ENCODE data around the gene FAM163A.
A peak's percentile ranks its signal among the peaks of the same experiment; 100 is the strongest.
"Not testable (repeated sequence)": the region's sequence is repeated elsewhere in the genome, so short reads cannot be mapped to it uniquely, and the experiment has no call there.

Gene FAM163A

DNA sequence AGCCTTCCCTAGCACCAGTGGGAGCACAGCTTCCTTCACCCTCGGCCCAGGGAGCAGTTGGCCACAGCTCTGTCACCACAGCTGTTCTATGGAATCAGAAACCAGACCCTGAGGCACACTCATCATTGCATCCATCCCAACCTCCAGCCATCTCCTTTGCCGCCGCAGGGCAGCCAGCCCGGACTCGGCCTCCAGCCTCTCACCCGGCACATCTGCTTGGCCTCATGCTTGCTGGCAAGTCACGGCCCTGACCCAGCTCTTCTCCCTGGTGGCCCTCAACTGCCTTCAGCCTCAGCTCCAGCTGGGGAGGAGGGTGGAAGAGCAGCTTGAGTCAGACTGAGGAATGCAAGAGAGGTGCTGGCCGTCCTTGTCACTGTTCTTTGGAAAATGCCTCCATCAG, 74.7 kb downstream of the FAM163A start:
- no peak for DNase-seq

DNA sequence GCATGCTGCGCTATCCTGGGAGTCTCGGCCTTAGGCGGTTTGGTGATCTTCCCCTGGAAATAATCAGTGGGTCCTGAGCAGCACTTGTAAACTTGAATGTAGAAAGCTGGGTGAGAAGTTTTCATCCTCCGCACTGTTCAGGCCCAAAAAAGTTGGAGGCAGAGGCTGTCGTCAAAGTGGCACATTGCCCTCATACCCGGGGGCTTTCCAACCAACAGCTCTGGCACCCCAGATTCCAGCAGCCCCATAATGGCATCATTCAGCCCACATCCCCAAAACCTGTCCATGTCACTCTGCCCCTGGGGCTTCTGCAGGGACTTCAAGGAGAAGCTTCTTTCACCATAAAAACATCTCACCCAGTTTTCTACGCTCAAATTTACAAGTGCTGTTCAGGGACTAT, 75.2 kb downstream of the FAM163A start:
- DNase-seq: no peak

DNA sequence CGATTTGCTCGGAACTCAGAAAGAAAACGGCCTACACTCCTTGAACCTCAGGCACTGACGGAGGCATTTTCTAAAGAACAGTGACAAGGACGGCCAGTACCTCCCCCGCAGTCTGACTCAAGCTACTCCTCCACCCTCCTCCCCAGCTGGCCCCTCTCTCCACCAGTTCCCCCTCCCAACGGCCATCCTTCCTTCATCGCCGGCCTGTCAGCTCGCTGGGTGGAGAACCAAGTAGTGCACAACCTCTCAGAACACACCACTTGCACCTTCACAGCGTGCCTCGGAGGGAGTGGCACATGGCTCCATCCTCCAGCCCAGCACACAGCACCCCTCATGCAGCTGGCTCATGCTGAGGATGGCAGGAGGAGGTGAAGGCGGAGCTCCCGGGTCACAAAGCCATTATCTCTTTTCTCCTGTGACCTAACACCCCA, 75.7 kb downstream of the FAM163A start:
- no peak for DNase-seq

DNA sequence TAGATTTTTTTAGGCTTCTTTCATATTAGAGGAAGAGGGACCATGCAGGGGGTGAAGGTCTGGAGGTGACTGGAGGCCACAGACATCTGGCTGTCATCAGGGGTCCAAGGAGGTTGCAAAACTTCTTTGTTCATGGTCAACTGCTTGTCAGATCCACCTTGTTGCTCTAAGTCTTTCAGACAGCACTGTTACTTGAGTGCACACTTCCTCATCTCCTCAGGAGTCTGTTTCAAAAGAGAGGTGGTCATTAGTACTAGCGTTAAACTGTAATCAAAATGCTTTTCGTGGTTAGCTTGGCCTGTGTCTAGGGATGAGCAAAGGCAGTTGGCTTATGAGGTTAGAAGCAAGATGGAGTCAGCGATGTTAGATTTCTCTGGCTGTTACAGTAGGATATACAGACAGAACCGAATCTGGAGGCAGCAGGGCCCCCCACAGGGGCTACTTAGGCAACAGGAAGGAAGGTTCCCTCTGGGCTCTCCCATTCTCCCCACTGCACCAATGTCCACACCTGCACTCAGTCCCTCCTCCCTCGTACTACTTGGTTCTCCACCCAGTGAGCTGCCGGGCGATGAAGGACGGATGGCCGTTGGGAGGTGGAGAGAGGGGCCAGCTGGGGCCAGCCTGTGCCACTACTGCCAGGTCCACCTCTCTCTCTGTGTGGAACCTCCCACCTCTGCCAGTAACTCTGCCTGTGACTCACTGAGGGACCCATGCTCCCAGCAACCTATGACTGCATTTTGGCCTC, 77.3 kb downstream of the FAM163A start:
- no peak for DNase-seq

DNA sequence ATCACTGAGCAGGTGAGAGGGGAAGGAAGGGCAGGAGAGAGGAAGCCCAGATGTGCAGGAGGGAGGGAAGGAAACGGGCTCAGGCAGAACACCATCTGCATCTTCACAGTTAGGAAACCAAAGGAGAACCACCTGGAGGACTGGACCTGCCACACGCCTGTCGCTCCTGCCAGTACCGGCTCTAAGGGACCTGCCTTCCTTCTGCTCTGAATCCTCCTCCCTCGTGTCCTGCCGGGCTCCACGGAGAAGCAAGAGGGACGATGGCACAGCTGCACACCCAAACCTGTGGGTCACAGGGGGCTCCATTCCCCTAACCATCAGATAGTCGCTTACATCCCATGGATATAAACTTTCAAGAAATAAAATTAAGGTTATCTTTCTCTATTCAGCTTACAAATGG, 78.4 kb downstream of the FAM163A start:
- DNase-seq: no peak

DNA sequence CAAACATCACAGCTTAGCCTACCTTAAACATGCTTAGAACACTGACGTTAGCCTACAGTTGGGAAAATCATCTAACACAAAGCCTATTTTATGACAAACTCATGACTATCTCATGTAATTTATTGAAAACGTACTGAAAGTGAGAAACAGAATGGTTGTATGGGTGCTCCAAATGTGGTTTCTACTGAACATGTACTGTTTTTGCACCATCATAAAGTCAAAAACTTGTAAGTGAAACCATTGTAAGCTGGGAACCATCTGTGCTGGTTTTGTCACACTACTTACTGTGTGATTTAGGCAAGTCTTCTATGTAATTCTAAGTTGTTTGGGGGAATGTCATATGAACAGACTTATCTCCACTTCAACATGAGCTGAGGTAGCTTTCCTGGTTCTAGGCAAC, 79.0 kb downstream of the FAM163A start:
- DNase-seq: no peak

DNA sequence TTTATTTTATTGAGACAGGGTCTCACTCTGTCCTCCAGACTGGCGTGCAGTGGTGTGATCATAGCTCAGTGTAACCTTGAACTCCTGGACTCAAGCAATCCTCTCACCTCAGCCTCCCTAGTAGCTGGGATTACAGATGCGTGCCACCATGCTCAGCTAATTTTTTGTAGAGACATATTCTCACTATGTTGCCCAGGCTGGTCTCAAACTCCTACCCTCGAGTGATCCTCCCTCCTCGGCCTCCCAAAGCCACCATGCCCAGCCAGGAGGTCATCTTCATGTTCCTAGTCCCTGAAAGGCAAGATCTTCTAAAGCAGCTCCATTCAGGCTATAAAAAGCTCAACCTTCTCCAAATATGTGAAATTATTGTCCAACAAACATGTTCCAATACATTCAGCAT, 80.6 kb downstream of the FAM163A start:
- DNase-seq: no peak

DNA sequence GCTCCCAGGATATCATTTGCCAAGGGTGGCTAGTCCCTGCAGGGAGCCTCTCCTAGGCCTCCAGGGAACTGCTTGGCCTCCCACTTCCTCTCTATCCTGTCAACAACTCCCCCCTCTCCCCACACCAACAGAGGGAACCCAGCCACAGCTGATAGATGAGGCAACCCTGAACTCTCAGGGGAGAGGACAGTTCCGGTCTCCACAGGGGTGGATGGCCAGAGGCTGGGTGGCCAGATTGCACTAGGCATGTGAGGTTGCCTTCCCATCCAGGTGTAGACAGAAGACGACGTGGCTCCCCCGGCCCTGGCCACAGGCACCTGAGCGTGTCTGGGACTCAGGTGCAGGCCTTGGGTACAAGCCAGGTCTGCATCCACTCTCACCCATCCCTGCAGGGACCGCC, 81.2 kb downstream of the FAM163A start:
- DNase-seq: no peak

DNA sequence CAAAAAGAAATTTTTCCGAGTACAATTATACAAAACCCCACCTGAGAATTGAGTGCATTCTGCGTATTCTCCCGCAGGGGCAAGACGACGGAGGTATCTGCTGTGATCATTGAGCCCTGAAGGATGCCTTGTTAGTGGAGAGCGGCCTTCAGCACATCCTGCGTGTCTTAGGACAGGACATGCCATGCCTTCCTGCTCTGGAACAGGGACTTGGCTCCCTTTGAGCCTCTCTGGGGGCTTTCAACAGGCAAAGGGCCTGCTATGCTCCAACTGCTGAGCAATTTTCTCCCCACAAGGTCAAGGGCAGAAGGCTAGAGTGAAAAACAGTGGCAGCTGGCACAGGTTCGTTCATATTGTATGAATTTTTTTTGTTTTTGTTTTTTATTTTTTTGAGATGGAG, 82.1 kb downstream of the FAM163A start:
- DNase-seq: no peak

DNA sequence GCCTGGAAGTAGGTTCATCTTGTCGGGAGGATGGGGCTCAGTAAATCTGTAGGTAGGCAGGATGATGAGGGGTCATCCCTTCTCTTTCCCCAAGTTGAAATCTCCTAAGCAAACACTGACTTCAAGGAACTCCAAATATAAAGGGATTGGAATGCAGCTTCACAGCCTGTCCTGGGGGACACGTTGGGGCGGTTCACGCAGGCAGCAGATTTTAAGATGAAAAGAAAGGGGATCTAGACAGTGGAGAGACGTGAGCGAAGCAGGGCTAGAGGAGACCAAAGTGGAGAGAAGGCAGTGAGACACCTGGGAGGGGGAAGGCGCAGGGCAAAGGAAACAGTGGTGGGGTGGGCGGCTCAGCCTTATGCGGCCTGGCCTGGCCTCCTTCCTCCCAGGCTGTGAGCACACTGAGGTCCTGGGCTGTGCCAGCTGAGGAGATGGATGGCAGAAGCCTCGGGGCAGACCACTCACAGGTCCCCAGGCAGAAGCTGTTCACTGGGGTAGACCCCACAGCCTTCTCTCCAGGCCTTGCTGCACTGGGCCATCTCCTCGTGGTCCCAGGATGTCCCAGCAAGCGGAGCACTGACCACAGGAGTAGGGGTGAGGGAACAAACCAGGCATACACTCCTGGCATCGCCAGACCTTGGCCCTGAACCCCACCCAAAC, 82.8 kb downstream of the FAM163A start:
- DNase-seq: no peak

DNA sequence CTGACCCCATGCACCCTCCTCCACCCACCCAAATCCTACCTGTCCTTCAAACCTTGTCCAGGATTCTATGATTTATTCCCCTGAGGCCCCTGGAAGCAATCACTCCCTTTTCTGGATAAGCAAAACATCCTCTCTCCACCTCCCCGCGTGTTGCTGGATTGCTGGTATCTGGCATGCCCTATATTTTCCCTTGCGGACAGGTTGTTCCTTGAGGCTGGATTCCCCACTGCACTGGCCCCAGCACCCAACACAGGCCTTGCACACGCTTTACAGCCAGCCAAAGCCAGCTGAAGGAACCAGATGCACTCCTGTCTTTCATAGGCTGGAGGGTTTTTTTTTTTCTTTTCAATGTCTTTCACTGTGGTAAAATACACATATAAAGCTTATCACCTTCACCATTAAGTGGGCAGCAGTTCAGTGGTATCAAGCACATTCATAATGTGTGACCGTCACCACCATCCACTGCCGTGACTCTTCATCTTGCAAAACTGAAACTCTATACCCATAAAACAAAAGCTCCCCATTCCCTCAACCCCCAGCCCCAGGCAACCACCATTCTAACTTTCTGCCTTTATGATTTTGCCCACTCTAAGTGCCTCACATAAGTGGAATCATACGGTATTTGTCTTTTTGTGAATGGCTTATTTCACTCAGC, 83.7 kb downstream of the FAM163A start:
- DNase-seq: no peak

DNA sequence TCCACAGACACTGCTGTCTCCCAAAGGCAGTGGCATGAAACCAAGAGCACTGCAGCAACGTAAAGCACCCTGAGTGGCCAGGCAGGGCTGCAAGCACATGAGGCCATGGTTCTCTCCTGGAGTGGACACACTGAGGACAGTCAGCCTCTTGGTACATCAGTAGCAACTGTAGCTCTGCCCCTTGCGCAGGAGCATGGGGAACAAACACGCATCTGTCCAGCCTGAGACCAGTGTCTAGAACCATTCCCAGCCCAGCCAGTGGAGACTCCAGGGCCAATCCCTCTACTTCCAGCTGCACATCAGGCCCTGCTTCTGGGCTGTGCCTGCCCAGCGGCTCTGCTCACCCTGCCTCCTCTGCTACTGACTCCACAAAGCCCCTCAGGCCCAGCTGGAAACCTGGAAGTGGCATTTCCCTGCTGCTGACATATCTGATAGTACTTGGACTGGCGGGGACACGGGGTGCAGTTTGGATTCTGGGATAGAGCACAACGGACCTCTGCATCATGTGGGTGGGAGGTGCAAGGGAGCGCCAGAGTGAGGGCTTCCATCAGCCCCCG, 85.5 kb downstream of the FAM163A start:
- DNase-seq: no peak

DNA sequence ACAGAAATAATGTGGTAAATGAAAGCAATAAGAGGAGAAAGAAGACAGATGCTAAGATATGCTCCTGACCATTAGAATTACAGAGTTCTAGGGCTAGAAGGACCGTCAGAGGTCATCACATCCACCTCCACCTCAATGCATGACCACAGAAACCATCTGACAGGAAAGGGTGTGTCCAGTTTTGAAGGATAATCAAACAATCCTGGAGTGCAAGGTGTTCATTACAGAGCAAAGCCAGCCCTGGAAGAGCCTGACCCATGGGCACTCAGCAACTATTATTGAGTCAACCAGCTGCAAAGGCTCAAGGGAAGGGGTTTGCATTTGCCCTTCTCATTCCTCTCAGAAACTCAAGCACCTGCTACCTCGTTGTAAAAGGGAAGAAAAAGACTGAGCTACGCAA, 88.1 kb downstream of the FAM163A start:
- peak; percentile 27 for DNase-seq

DNA sequence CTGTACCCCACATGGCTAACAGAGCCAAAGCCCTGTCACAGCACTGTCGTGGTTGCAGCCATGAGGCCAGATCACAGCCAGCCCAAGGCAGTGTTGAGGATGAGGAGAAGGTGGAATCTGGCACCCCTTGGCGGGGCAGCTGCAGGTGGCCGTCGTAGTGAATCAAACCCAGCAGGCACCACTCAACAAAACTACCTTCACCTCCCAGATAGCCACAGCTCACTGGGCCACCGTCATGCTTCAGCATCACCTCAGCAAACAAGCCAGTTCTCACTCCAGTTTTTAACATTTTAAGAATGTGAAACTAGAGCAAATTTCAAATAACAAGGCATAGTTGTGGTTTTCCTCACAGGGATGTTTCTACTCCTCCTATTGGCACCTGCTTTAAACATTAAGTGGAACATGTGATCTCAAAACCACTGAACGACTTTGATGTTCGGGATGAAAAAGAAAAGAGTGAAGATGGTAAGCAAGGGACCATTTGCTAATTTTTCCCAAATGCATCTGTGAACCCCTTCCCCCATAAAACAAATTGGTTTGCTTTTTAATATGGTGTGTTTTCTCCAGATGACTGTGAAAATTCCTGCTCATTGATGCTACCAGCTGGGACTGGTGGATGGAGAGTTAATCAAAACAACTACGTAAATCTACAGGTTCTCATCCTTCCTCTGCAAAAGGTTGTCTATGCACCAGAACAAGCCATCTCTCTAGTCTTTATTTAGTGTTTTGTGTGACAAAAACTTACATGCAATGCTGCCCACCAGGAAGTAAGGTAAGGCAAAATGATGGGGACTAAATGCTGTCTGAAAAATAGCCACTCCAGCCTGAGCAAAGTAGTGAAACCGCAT, 89.0 kb downstream of the FAM163A start:
- DNase-seq: no peak

DNA sequence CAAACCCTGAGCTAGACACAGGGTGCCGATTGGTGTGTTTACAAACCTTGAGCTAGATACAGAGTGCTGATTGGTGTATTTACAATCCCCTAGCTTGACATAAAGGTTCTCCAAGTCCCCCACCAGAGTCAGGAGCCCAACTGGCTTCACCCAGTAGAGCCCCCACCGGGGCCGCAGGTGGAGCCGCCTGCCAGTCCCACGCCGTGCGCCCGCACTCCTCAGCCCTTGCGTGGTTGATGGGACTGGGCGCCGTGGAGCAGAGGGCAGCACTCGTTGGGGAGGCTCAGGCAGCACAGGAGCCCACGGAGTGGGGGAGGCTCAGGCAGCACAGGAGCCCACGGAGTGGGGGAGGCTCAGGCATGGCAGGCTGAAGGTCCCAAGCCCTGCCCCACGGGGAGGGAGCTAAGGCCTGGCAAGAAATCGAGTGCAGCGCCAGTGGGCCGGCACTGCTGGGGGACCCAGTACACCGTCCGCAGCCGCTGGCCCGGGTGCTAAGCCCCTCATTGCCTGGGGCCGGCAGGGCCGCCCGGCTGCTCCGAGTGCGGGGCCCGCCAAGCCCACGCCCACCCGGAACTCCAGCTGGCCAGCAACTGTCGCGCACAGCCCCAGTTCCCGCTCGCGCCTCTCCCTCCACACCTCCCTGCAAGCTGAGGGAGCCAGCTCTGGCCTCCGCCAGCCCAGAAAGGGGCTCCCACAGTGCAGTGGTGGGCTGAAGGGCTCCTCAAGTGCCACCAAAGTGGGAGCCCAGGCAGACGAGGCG, 93.8 kb downstream of the FAM163A start:
- DNase-seq: not testable (repeated sequence)

DNA sequence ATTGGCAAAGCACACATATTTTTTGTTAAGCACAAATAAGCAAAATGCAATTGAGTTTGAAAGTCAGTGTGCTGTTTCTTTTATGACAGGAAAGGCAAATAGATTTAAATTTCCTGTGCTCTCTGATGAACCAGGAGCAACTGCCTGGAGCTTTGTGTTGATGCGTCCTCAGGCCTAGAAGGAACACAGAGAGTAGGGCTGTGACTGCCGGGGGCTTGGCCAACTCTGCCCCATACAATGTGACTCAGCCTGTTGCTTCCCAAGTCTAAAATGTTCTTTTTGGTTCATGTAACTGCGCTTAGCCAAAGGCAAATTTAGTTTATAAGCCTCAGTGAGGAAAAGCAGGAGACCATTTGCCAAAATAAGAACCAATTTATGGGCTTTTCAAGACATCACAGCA, 97.0 kb downstream of the FAM163A start:
- no peak for DNase-seq

DNA sequence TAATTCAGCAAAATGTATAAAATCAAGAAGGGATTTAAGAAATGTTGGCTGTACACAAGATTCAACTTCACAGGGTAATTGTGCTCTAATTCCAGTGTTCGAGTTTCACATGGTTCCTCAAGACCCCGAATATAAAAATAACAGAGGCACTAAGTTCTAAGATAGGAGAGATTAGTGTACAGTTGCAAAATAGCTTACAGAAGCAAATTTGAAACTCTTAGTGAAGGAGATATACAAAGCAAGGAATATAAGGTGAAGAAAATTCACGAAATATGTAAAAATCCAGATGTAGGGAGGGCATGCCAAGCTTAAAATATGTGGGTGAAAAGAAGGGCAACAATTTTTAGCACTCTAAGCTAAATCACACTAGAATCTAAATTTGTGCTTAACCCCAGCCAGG, 105.1 kb downstream of the FAM163A start:
- DNase-seq: no peak

DNA sequence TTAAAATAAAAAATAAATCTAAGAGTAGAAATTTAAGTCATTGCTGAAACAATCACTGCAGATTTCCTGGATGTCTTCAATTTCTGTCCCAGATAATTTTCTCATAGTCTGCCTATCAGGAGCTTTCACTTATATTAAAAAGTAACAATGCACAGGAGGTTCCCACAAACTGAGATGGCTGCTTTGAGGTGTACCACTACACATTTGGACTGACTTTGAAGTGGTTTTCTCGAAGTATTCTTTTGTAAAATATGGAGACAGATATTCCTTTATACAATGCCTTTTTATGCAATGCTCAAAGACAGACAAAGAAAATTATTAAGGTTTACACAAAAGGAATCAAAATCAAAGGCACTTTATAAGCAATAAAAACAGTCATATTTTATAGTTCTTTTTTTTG, 110.0 kb downstream of the FAM163A start:
- DNase-seq: no peak

DNA sequence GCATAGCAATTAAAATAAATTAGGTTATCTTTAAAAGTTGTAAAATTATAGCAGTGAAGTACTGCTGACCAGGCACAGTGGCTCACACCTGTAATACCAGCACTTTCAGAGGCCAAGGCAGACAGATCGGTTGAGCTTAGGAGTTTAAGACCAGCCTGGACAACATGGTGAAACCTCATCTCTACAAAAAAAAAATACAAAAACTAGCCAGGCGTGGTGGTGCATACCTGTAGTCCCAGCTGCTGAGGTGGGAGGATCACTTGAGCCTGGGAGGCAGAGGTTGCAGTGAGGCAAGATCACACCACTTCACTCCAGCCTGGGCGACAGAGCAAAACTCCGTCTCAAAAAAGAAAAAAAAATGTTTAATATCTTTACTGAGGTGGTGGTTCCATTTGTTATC, 112.7 kb downstream of the FAM163A start:
- not testable (repeated sequence) for DNase-seq

DNA sequence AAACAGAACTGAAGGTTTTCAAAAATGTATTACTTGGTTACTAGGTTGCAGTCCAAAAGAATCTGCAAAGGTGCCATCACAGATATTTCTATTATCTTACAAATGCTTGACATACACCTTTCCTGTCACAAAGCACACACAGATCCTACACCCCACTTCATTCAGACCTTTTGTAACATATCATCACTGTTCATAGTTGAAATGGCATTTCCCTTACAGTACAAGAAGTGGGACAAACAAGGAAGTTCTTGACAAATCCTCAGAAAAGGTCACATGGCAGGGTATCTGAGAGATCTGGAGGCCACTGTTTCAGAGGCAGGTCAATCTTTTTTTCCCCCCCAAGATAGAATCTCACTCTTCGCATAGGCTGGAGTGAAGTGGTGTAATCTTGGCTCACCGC, 113.2 kb downstream of the FAM163A start:
- DNase-seq: no peak

DNA sequence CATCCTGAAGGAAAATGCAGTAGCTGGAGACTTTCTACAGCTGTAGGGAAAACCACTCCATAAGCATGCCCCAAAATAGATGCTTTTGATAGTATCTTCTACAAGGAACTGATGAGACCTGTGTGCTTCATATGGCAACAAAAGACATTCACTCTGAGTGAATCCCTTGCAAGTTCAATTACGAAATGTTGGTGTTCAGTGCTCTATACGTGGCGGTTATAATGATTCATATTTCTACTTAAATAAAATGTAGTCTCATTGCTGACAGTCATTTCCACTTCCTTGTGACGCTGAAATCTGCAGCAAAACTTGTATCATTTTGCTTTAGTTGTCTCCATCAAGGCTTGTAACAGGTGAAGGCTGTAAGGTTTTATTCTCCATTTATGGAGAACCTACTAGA, 113.9 kb downstream of the FAM163A start:
- no peak for DNase-seq

DNA sequence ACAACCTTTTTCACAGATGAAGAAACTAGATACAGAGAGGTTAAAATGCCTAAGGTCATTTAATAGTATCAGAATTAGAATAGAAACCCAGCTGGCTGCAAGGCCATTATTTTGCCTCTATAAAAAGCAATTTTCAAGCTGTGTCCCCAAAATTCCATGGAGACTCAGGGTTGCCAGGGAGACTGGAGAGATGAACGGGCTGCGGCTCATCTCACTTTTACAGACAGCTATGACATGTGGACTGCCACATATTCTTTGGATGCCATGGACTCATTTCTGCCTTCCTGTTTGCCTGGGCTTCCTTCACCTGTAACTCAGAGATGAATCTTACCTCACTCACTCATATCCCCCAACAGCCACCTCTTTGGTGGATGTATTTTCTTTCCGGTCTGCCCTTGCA, 117.6 kb downstream of the FAM163A start:
- DNase-seq: no peak
